ENCODE results near the gene CCDC88A.

DNA sequence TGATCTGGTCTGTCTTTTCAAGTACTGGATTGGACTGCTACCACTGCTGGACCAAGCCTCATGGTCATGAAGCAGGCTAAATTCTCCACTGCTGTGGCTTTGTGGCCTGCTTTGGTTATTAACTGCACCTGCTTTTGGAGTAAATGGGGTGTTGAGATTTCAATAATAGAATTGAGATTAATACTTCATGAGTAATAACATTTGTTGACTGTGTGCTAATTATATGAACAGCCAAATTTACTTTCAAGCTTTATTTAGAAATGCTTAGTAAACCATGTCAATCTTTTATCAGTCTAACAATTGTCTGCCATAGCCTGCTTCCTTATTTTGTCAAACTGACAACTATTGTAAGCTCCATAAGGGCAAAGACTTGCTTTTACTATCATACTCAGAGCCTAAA lies 123.3 kb downstream of the CCDC88A start:
- TF ChIP-seq POLR2A (IDR thresholded peaks at IDR 0.05; ENCODE audit: low read length), result no peak
- no peak for TF ChIP-seq CBX2 (IDR thresholded peaks at IDR 0.05; ENCODE audit: borderline replicate concordance, low read depth)
- no peak for TF ChIP-seq HDAC2 (IDR thresholded peaks at IDR 0.05)
- TF ChIP-seq, protein P1, sequence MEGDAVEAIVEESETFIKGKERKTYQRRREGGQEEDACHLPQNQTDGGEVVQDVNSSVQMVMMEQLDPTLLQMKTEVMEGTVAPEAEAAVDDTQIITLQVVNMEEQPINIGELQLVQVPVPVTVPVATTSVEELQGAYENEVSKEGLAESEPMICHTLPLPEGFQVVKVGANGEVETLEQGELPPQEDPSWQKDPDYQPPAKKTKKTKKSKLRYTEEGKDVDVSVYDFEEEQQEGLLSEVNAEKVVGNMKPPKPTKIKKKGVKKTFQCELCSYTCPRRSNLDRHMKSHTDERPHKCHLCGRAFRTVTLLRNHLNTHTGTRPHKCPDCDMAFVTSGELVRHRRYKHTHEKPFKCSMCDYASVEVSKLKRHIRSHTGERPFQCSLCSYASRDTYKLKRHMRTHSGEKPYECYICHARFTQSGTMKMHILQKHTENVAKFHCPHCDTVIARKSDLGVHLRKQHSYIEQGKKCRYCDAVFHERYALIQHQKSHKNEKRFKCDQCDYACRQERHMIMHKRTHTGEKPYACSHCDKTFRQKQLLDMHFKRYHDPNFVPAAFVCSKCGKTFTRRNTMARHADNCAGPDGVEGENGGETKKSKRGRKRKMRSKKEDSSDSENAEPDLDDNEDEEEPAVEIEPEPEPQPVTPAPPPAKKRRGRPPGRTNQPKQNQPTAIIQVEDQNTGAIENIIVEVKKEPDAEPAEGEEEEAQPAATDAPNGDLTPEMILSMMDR (IDR thresholded peaks at IDR 0.05), result no peak
- no peak for TF ChIP-seq MAZ (IDR thresholded peaks at IDR 0.05; ENCODE audit: borderline replicate concordance, low read depth, low read length)
- TF ChIP-seq, protein P2, sequence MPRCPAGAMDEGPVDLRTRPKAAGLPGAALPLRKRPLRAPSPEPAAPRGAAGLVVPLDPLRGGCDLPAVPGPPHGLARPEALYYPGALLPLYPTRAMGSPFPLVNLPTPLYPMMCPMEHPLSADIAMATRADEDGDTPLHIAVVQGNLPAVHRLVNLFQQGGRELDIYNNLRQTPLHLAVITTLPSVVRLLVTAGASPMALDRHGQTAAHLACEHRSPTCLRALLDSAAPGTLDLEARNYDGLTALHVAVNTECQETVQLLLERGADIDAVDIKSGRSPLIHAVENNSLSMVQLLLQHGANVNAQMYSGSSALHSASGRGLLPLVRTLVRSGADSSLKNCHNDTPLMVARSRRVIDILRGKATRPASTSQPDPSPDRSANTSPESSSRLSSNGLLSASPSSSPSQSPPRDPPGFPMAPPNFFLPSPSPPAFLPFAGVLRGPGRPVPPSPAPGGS (IDR thresholded peaks at IDR 0.05), result no peak
- no peak for TF ChIP-seq MYC (IDR thresholded peaks at IDR 0.05; ENCODE audit: borderline replicate concordance, low read length)
- no peak for TF ChIP-seq KDM1A (IDR thresholded peaks at IDR 0.05; ENCODE audit: low read depth)
- TF ChIP-seq RFX5 (IDR thresholded peaks at IDR 0.05), result no peak
- TF ChIP-seq JUNB (IDR thresholded peaks at IDR 0.05), result no peak
- TF ChIP-seq KDM5A (IDR thresholded peaks at IDR 0.05), result no peak
- no peak for TF ChIP-seq CHD2 (IDR thresholded peaks at IDR 0.05; ENCODE audit: low read length, partially characterized antibody)
- no peak for TF ChIP-seq RCOR1 (IDR thresholded peaks at IDR 0.05; ENCODE audit: low read depth, low read length)
- TF ChIP-seq TP53 (CRISPR knock-in tag; IDR thresholded peaks at IDR 0.05), result no peak
